SK-N-SH (cell line): ENCODE results near the gene SAMD15. TPM values are rescaled to one million over a fixed set of nuclear protein-coding genes. Genes with fewer than 3 reads are reported as not detected.

Experiments
- CTCF ChIA-PET: fragments of 300-600, 350-600 bp; formaldehyde crosslinking; extraction: SDS; loops from one replicate; lab custom pipeline; 2021; lab: Yijun Ruan, JAX
- POLR2A ChIA-PET: fragments of 350-600 bp; sonication (Branson Sonifier 250); formaldehyde crosslinking; extraction: SDS; loops from one replicate; lab custom pipeline; 2020; ENCODE audit warnings: antibody characterized with exemption, inconsistent platforms; lab: Yijun Ruan, JAX
- DNase-seq: peaks from one replicate; pipeline ENCODE4 v3.0.0; 2012
- H2AFZ ChIP-seq: fragments of 200-600 bp; sonication (generic); 2 replicates; pipeline ENCODE4 v1.8.1; 2016; ENCODE audit warnings: antibody characterized with exemption, mild to moderate bottlenecking, low read depth
- H3F3A ChIP-seq: fragments of 200-600 bp; sonication (generic); replicated peaks from 2 replicates; pipeline ENCODE3; 2016; ENCODE audit warnings: antibody characterized with exemption, mild to moderate bottlenecking; ENCODE audit not compliant: insufficient read depth
- H3K27ac ChIP-seq, 2 experiments: fragments of 200-500 bp in 1 of 2; fragments of 200-600 bp in 1 of 2; sonication (Bioruptor generic) in 1 of 2; sonication (generic), shearing (Covaris generic) in 1 of 2; 2 replicates each; pipeline versions ENCODE4 v1.5.1 to v1.6.1; 2014 to 2016; ENCODE audit warnings: low read depth in 2 of 2, inconsistent platforms in 1 of 2, low read length in 1 of 2, mild to moderate bottlenecking in 1 of 2, mixed read lengths in 1 of 2
- H3K27me3 ChIP-seq: fragments of 200-600 bp; sonication (generic), shearing (Covaris generic); 2 replicates; pipeline ENCODE4 v1.6.1; 2016; ENCODE audit warnings: mixed run types; ENCODE audit not compliant: insufficient read depth
- H3K36me3 ChIP-seq, 2 experiments: fragments of 200-500 bp in 1 of 2; fragments of 200-600 bp in 1 of 2; sonication (Bioruptor generic) in 1 of 2; sonication (generic) in 1 of 2; replicated peaks in 1 of 2; 2 replicates each; pipeline versions ENCODE3 to v1.5.1; 2014 to 2016; ENCODE audit warnings: low read length in 1 of 2, mild to moderate bottlenecking in 1 of 2; ENCODE audit not compliant: insufficient read depth in 2 of 2, control insufficient read depth in 1 of 2
- H3K4me1 ChIP-seq, 2 experiments: fragments of 200-500 bp in 1 of 2; fragments of 200-600 bp in 1 of 2; sonication (Bioruptor generic) in 1 of 2; sonication (generic), shearing (Covaris generic) in 1 of 2; 2 replicates each; pipeline versions ENCODE4 v1.5.1 to v1.6.1; 2014 to 2016; ENCODE audit warnings: low read depth in 1 of 2, low read length in 1 of 2, mixed run types in 1 of 2; ENCODE audit not compliant: insufficient read depth in 2 of 2, control insufficient read depth in 1 of 2
- H3K4me2 ChIP-seq: fragments of 200-600 bp; sonication (generic), shearing (Covaris generic); 2 replicates; pipeline ENCODE4 v1.6.1; 2017; ENCODE audit warnings: mixed run types
- H3K4me3 ChIP-seq, 2 experiments: fragments of 200-500 bp in 1 of 2; fragments of 200-600 bp in 1 of 2; sonication (Bioruptor generic) in 1 of 2; sonication (generic), shearing (Covaris generic) in 1 of 2; 2 replicates each; pipeline versions ENCODE4 v1.5.1 to v1.8.1; 2014 to 2016; ENCODE audit warnings: low read depth in 2 of 2, inconsistent platforms in 1 of 2, low read length in 1 of 2, mild to moderate bottlenecking in 1 of 2, mixed read lengths in 1 of 2, moderate library complexity in 1 of 2
- H3K79me2 ChIP-seq: fragments of 200-600 bp; sonication (generic); 2 replicates; pipeline ENCODE4 v1.8.1; 2017; ENCODE audit warnings: mild to moderate bottlenecking; ENCODE audit not compliant: insufficient read depth
- H3K9ac ChIP-seq: fragments of 200-600 bp; sonication (generic); 2 replicates; pipeline ENCODE4 v1.6.1; 2017; ENCODE audit warnings: mixed run types
- H3K9me2 ChIP-seq: fragments of 200-600 bp; sonication (generic); 2 replicates; pipeline ENCODE4 v1.6.1; 2017; ENCODE audit warnings: mixed run types
- H3K9me3 ChIP-seq: fragments of 200-600 bp; sonication (generic); 2 replicates; pipeline ENCODE4 v1.6.1; 2017; ENCODE audit warnings: mixed run types, mild to moderate bottlenecking, moderate library complexity
- H4K20me1 ChIP-seq: fragments of 200-600 bp; sonication (generic); 2 replicates; pipeline ENCODE4 v1.6.1; 2017; ENCODE audit warnings: mild to moderate bottlenecking, mixed run types; ENCODE audit not compliant: insufficient read depth
- CHD2 ChIP-seq: fragments of 150-350 bp; IDR thresholded peaks from 2 replicates; pipeline ENCODE4 v1.6.1; 2018; ENCODE audit warnings: low read length; ENCODE audit not compliant: partially characterized antibody
- EZH2phosphoT487 ChIP-seq: fragments of 200-600 bp; sonication (generic); IDR thresholded peaks from 2 replicates; pipeline ENCODE4 v1.6.1; 2017; ENCODE audit warnings: low read depth, mixed run types, mild to moderate bottlenecking, antibody characterized with exemption, moderate library complexity, borderline replicate concordance
- FOSL2 ChIP-seq: IDR thresholded peaks from 2 replicates; pipeline ENCODE4 v1.4.0; 2012; ENCODE audit warnings: low read depth, mild to moderate bottlenecking, moderate library complexity, borderline replicate concordance
- GABPA ChIP-seq: IDR thresholded peaks from 2 replicates; pipeline ENCODE4 v1.4.0; 2012; ENCODE audit warnings: low read depth, mild to moderate bottlenecking
- IRF3 ChIP-seq: fragments of 150-350 bp; IDR thresholded peaks from 2 replicates; pipeline ENCODE4 v1.6.1; 2016; ENCODE audit warnings: mild to moderate bottlenecking, low read depth, low read length
- JUND ChIP-seq: IDR thresholded peaks from 2 replicates; pipeline ENCODE4 v1.4.0; 2012
- MEF2A ChIP-seq: IDR thresholded peaks from 2 replicates; pipeline ENCODE4 v1.4.0; 2012; ENCODE audit warnings: low read depth, borderline replicate concordance
- MXI1 ChIP-seq: IDR thresholded peaks from 2 replicates; pipeline ENCODE4 v1.6.1; 2012; ENCODE audit warnings: mild to moderate bottlenecking, low read depth, low read length, improper control_type of control experiment
- NFIC ChIP-seq: IDR thresholded peaks from 2 replicates; pipeline ENCODE4 v1.4.0; 2012; ENCODE audit warnings: borderline replicate concordance
- NRF1 ChIP-seq: IDR thresholded peaks from 2 replicates; pipeline ENCODE4 v1.6.1; 2012; ENCODE audit warnings: low read depth, mild to moderate bottlenecking, low read length
- RAD21 ChIP-seq: IDR thresholded peaks from 2 replicates; pipeline ENCODE4 v1.6.1; 2012; ENCODE audit warnings: mild to moderate bottlenecking, low read length
- RXRA ChIP-seq: IDR thresholded peaks from 2 replicates; pipeline ENCODE4 v1.4.0; 2012; ENCODE audit warnings: low read depth, mild to moderate bottlenecking, borderline replicate concordance
- SIN3A ChIP-seq: IDR thresholded peaks from 2 replicates; pipeline ENCODE4 v1.6.1; 2012; ENCODE audit warnings: low read depth, mild to moderate bottlenecking, low read length, moderate library complexity, borderline replicate concordance
- SMC3 ChIP-seq: IDR thresholded peaks from 2 replicates; pipeline ENCODE4 v1.6.1; 2012; ENCODE audit warnings: low read depth, low read length, improper control_type of control experiment
- TCF12 ChIP-seq: IDR thresholded peaks from 2 replicates; pipeline ENCODE4 v1.4.0; 2012
- ZBTB33 ChIP-seq: IDR thresholded peaks from 2 replicates; pipeline ENCODE4 v1.4.0; 2012; ENCODE audit warnings: low read depth, borderline replicate concordance
- WGBS: methylation state at CpG from one replicate; pipeline ENCODE4 v1.1.6; 2017; ENCODE audit warnings: low lambda C conversion rate; 5-methylcytosine and 5-hydroxymethylcytosine counted together
- polyA plus RNA-seq, 3 experiments: library from polyadenylated mRNA; depleted of rRNA; stranded (reverse); fragments of >200 nt; gene quantifications; 2 replicates each; pipeline ENCODE4 v1.2.3, GENCODE V29; 2012
- TF ChIP-seq, protein P1 (sequence below): IDR thresholded peaks from 2 replicates; pipeline ENCODE4; 2012

SAMD15 gene
- polyA plus RNA-seq, 1 of the 3 experiments (the other 2 are of a cell fraction): 1.7 TPM

DNA sequence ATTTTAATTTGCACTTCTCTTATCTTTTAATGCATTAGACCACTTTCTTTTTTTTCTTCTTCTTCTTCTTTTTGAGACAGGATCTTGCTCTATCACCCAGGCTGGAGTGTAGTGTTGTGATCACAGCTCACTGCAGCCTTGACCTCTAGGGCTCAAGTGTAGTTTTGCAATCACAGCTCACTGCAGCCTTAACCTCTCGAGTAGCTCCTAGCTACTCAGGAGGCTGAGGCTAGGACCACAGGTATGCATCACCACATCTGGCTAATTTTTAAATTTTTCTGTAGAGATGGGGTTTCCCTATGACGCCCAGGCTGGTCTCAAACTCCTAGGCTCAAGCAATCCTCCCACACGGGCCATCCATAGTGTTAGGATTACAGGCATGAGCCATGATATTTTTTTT is 13.0 kb upstream of the SAMD15 start:
- POLR2A ChIA-PET: no interaction called here
- Histone ChIP-seq H3K9me2 (no peaks in the 10 kb centered on the region), H3K27me3 (no peaks in the 10 kb centered on the region), H3K4me3 (no peak overlapping the region), H3K27ac (no peak overlapping the region), H3K9ac (no peak overlapping the region), H4K20me1 (no peaks in the 10 kb centered on the region), H3K36me3 (no peaks in the 10 kb centered on the region), H2AFZ (no peak overlapping the region), H3K79me2 (no peaks in the 10 kb centered on the region), H3K4me2 (no peak overlapping the region), H3F3A (no peaks in the 10 kb centered on the region), H3K4me1 (no peaks in the 10 kb centered on the region), H3K9me3 (no peaks in the 10 kb centered on the region)
- no peak for DNase-seq
- WGBS: 91% methylated on average over 3 of the region's 3 CpGs
- CTCF ChIA-PET: no interaction called here
- TF ChIP-seq CHD2 (no peak), EZH2phosphoT487 (no peak), SIN3A (no peak), JUND (no peak), RAD21 (no peak), ZBTB33 (no peak), RXRA (no peak), SMC3 (no peak), NFIC (no peak), NRF1 (no peak), TCF12 (no peak), MXI1 (no peak), IRF3 (no peak), GABPA (no peak), FOSL2 (no peak), MEF2A (no peak)
- TF ChIP-seq, protein P1, sequence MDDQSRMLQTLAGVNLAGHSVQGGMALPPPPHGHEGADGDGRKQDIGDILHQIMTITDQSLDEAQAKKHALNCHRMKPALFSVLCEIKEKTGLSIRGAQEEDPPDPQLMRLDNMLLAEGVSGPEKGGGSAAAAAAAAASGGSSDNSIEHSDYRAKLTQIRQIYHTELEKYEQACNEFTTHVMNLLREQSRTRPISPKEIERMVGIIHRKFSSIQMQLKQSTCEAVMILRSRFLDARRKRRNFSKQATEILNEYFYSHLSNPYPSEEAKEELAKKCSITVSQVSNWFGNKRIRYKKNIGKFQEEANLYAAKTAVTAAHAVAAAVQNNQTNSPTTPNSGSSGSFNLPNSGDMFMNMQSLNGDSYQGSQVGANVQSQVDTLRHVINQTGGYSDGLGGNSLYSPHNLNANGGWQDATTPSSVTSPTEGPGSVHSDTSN: no peak
